Activated naive CD8-positive, alpha-beta T cell treated with anti-CD3 and anti-CD28 coated beads, Interleukin-2, amount 10 ng/mL, durations not matched to agents 7 days and 5 days (primary cell): ENCODE results near the gene PRR5. TPM values are rescaled to one million over a fixed set of nuclear protein-coding genes. Genes with fewer than 3 reads are reported as not detected.
"Not testable (repeated sequence)": the region's sequence is repeated elsewhere in the genome, so short reads cannot be mapped to it uniquely, and the experiment has no call there.

Experiments
- ATAC-seq: fragments of 150-1000 bp; cut with Tn5 transposase; one replicate; pipeline ENCODE4 v1.10.0; 2021; ENCODE audit warnings: low read depth, moderate library complexity
- POLR2A ChIA-PET: fragments of 350-600 bp; sonication (Branson Sonifier 250); formaldehyde crosslinking; loops from one replicate; lab custom pipeline; 2021; ENCODE audit warnings: antibody characterized with exemption; lab: Charles Lee
- DNase-seq: peaks from one replicate; pipeline ENCODE4 v3.0.0; 2021
- H3K27ac Mint-ChIP-seq: one replicate; pipeline ENCODE4 v1.8.0; 2022; ENCODE audit warnings: mild to moderate bottlenecking, mixed read lengths
- H3K27me3 Mint-ChIP-seq: one replicate; pipeline ENCODE4 v1.8.0; 2022; ENCODE audit warnings: mild to moderate bottlenecking, moderate library complexity, mixed read lengths
- H3K36me3 Mint-ChIP-seq: one replicate; pipeline ENCODE4 v1.8.0; 2021; ENCODE audit warnings: mild to moderate bottlenecking, mixed read lengths
- H3K4me1 Mint-ChIP-seq: one replicate; pipeline ENCODE4 v1.8.0; 2021; ENCODE audit warnings: mixed read lengths
- H3K4me3 Mint-ChIP-seq: one replicate; pipeline ENCODE4 v1.8.0; 2022; ENCODE audit warnings: mild to moderate bottlenecking, moderate library complexity, mixed read lengths
- H3K9me3 Mint-ChIP-seq: one replicate; pipeline ENCODE4 v1.8.0; 2021; ENCODE audit warnings: mixed read lengths
- total RNA-seq, 2 experiments: library from RNA; stranded (reverse); gene quantifications; one replicate each; pipeline ENCODE4 v1.2.3, GENCODE V29; 2021

PRR5 gene
- total RNA-seq, 2 experiments from 2014 or later: 51.5 to 52.3 TPM

DNA sequence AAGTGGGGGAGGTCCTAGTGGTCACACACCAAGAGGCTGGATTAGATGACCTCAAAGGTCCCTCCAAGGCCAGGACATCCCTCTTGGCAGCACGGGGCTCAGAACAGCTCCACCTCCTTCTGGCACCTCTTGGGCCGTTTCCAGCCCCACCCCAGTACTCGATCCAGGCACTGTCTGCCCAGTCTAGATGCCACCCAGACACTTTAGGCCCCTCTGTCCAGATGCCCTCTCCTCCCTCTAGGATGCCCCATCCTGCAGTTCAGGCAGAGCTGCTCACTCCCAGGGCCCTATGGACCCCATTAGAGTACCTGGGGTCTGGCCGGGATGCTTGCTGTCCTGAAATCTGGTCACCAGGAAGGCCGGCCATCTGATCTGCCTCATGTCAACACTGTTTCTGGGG lies 34.7 kb upstream of the PRR5 start:
- peak overlapping the region; percentile 61 for H3K4me3 Mint-ChIP-seq
- H3K36me3 Mint-ChIP-seq: peaks cover 4% of the 10 kb centered on the region
- POLR2A ChIA-PET: interaction anchor here (0.7 to 2.7 kb wide), 5 partner anchors 10 to 712 kb away, joined by 3 to 10 read pairs (median 4); partner anchors contain the start of gene SAMM50
- no peak for DNase-seq
- peaks cover 65% of the 10 kb centered on the region for H3K4me1 Mint-ChIP-seq
- H3K9me3 Mint-ChIP-seq: no peaks in the 10 kb centered on the region
- H3K27me3 Mint-ChIP-seq: no peaks in the 10 kb centered on the region
- H3K27ac Mint-ChIP-seq: peak overlapping the region; percentile 82
- ATAC-seq: no peak

DNA sequence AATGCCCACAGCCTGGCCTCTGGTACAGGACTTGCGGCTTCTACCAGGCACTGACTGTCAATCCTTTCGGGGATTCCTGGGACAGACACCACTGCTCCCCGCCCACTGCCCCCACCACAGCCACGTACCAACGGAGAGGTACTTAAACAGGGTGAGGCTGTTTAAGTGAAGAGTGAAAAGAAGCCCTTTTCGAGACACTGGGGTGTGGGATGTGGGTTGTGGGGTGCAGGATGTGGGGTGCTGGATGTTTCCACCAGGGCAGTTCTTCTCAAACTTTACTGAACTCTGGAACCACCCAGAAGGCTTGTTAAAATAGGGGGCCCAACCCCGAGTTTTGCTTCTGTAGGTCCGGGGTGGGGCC lies 34.2 kb upstream of the PRR5 start:
- DNase-seq (peak; percentile 88), ATAC-seq (peak; percentile 78)
- no peaks in the 10 kb centered on the region for H3K9me3 Mint-ChIP-seq
- peak overlapping the region; percentile 61 for H3K4me3 Mint-ChIP-seq
- peaks cover 67% of the 10 kb centered on the region for H3K4me1 Mint-ChIP-seq
- peaks cover 4% of the 10 kb centered on the region for H3K36me3 Mint-ChIP-seq
- POLR2A ChIA-PET: interaction anchor here (0.7 to 2.7 kb wide), 5 partner anchors 8 to 15 kb away, joined by 3 to 10 read pairs (median 4); no protein-coding TSS in a partner anchor
- H3K27me3 Mint-ChIP-seq: no peaks in the 10 kb centered on the region
- peak overlapping the region; percentile 82 for H3K27ac Mint-ChIP-seq

DNA sequence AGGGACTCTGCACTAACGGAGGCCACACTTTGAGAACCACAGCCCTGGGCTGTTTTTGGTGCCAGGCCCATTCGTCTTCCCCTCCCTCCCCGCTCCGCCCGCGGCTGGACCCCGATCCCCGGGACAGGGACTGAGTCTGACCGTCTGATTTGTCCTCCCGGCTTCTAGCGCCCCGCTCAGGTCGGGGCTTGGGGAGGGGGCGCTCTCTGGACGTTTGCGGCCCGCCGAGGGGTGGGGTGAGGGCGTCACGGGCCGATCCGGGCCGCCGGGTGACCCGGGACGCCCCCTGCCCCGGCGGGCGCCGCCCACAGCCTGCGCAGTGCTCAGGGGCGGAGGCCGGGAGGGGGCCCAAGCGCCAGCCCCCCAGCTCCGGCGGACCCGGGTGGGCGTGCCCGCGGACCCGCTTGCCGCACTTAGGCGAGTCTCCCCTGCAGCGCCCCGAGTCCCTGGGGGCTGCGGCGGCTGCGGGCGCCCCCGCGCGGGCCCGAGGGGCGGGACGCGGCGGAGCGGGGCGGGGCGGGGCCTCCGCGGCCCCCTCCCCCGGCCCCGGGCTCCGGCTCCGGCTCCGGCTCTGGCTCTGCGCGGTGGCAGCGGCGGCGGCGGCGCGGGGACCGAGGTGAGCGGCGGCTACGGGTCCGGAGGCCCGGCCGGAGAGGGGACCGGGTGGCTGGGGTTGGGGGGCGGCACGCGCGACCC lies 33.7 kb upstream of the PRR5 start:
- peak overlapping the region; percentile 61 for H3K4me3 Mint-ChIP-seq
- POLR2A ChIA-PET: interaction anchor here (0.7 to 2.7 kb wide), 6 partner anchors 9 to 18 kb away, joined by 3 to 10 read pairs (median 4); no protein-coding TSS in a partner anchor
- peaks cover 66% of the 10 kb centered on the region for H3K4me1 Mint-ChIP-seq
- no peaks in the 10 kb centered on the region for H3K9me3 Mint-ChIP-seq
- no peaks in the 10 kb centered on the region for H3K27me3 Mint-ChIP-seq
- H3K36me3 Mint-ChIP-seq: peaks cover 4% of the 10 kb centered on the region
- H3K27ac Mint-ChIP-seq: peak overlapping the region; percentile 82
- peak; percentile 82 for DNase-seq
- peak; percentile 41 for ATAC-seq

DNA sequence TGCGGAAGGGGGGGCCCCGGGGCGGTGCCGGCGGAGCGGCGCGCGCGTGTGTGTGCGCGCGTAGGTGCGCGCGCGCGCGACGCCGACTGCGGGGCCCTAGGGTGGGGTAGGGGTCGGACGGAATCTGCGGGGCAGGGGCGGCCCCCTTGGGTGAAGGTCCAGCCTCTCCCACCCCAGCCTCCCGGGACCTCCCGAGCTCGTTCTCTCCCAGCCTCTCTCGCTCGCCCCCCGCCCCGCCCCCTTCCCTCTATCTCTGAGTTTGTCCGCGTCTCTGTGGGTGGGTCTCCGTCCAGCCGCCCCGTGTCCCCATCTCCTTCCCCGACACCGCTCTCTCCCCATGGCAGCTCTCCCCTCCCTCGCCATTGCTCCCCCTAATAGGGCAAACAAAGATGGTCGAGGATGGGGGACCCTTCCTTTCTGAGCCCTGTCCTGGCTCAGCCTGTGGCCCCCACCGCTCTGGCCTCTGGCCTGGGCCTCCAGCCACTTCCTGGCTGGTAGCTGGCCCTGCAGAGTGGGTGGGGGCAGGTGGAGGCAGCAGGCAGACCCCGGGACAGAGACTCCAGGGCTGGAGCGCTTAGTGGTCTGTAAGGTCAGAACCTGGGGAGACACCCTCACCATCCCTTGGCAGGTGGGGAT lies 33.0 kb upstream of the PRR5 start:
- Mint-ChIP-seq H3K27me3 (no peaks in the 10 kb centered on the region), H3K4me3 (peak overlapping the region; percentile 88), H3K27ac (peak overlapping the region; percentile 83), H3K4me1 (peaks cover 59% of the 10 kb centered on the region), H3K9me3 (no peaks in the 10 kb centered on the region), H3K36me3 (peaks cover 4% of the 10 kb centered on the region)
- DNase-seq: no peak
- POLR2A ChIA-PET: interaction anchor here (0.7 to 2.7 kb wide), 8 partner anchors 8 to 44 kb away, joined by 3 to 10 read pairs (median 5); no protein-coding TSS in a partner anchor
- ATAC-seq: no peak

DNA sequence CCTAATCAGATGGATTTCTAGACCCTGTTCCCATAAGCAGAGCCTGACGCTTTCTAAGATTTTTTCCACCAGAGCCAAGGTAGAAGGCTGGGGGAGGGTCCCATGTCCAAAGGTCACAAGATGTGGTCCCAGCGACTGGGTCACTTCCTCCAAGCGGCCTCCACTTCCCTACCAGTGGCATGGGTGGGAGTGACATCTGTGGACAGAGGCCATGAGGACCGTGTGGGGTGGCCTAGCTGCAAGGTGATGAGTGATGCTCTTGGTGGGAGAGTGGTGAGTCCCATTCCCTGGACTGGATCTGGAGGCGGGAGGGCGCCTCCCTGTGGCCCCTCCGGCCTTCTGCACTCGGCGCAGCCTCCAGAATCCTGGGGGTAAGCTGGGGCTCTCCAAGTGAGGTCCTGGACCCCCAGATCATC lies 32.4 kb upstream of the PRR5 start:
- POLR2A ChIA-PET: interaction anchor here (0.7 to 2.7 kb wide), 7 partner anchors 8 to 44 kb away, joined by 3 to 10 read pairs (median 6); no protein-coding TSS in a partner anchor
- ATAC-seq (no peak), DNase-seq (peak; percentile 60)
- Mint-ChIP-seq H3K4me3 (peak overlapping the region; percentile 88), H3K27me3 (no peaks in the 10 kb centered on the region), H3K36me3 (peaks cover 4% of the 10 kb centered on the region), H3K4me1 (peaks cover 54% of the 10 kb centered on the region), H3K9me3 (no peaks in the 10 kb centered on the region), H3K27ac (peak overlapping the region; percentile 50)

DNA sequence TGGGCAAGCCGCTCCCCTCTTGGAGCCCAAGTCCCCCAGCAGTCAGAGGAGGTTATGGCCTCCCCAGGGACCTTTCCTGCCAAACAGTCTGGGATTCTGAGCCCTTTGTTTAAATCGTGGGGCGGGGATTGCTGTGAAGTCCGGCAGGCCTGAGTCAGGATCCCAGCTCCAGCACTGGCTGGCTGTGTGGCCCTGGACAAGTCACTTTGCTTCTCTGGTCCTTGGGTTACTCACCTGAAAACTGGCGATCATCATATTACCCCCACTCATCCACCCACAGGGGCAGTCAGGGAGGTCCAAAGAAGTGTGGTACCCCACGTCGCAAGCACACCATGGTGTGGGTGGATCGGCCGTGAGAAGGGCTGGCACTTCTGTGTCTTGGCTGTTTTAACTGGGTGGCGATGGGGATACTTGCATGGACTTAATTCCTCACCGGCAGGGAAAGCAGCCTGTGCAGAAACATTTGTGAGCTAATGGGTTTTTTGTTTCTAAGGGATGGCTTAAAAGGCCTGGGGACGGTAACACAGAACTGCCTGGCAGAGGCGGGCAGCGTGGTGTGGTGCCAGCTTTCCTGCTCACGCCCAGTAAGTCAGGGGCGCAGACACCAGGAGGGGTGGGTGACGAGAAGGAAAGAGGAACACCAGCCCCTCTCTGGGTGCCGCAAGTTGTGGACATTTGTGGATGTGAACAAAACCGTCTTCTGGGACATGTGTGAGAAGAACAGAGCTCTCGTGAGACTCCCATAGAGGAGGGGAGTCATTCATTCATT lies 31.6 kb upstream of the PRR5 start:
- ATAC-seq (no peak), DNase-seq (no peak)
- POLR2A ChIA-PET: interaction anchor here (1.4 to 1.5 kb wide), 3 partner anchors 14 to 45 kb away, joined by 6 read pairs; no protein-coding TSS in a partner anchor
- no peaks in the 10 kb centered on the region for H3K27me3 Mint-ChIP-seq
- H3K9me3 Mint-ChIP-seq: no peaks in the 10 kb centered on the region
- H3K27ac Mint-ChIP-seq: peak overlapping the region; percentile 30
- H3K4me3 Mint-ChIP-seq: peak overlapping the region; percentile 88
- H3K4me1 Mint-ChIP-seq: peaks cover 49% of the 10 kb centered on the region
- H3K36me3 Mint-ChIP-seq: peaks cover 4% of the 10 kb centered on the region

DNA sequence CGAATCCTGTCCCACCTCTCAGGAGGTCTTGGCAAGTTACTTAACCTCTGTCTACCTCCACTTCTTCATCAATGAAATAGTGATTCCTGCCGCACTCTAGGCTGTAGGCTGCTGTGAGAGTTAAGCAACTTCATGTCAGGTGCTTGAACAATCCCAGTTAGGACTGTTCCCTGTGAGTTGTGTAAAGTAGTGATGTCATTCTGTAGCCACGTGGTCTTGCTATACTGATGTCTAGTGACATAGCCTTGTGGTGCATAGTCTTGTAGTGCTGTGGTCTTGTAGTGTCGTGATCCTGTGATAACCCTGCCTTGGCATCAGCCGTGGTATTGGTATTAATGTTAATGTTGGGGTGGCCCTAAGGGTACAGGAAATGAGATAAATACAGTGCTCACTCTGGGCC lies 30.3 kb upstream of the PRR5 start:
- Mint-ChIP-seq H3K27ac (peak overlapping the region; percentile 6), H3K27me3 (no peaks in the 10 kb centered on the region), H3K4me3 (peak overlapping the region; percentile 31), H3K9me3 (no peaks in the 10 kb centered on the region), H3K36me3 (peaks cover 4% of the 10 kb centered on the region), H3K4me1 (peaks cover 44% of the 10 kb centered on the region)
- DNase-seq (no peak), ATAC-seq (peak; percentile 13)
- POLR2A ChIA-PET: no interaction called here

DNA sequence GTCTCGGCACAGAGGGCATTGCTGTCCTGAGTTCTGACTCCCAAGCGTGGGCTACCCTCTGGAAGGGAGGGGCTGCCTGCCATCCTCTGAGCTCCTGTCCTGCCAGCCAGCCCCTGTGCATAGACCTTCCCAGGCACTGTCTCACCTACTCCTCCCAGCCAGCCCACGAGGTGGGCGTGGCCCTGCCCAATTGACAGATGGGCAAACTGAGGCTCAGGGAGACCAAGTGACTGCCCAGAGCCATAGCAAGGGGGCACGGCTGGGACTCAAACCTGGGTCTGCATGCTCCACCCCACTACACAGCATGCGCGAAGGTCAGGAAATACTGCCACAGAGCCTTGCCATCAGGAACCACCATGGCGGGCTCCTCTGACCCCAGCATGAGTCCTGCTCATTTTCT lies 29.4 kb upstream of the PRR5 start:
- peaks cover 43% of the 10 kb centered on the region for H3K4me1 Mint-ChIP-seq
- DNase-seq (no peak), ATAC-seq (no peak)
- no peak overlapping the region for H3K4me3 Mint-ChIP-seq
- POLR2A ChIA-PET: no interaction called here
- H3K27me3 Mint-ChIP-seq: no peaks in the 10 kb centered on the region
- no peak overlapping the region for H3K27ac Mint-ChIP-seq
- H3K9me3 Mint-ChIP-seq: no peaks in the 10 kb centered on the region
- H3K36me3 Mint-ChIP-seq: peaks cover 4% of the 10 kb centered on the region

DNA sequence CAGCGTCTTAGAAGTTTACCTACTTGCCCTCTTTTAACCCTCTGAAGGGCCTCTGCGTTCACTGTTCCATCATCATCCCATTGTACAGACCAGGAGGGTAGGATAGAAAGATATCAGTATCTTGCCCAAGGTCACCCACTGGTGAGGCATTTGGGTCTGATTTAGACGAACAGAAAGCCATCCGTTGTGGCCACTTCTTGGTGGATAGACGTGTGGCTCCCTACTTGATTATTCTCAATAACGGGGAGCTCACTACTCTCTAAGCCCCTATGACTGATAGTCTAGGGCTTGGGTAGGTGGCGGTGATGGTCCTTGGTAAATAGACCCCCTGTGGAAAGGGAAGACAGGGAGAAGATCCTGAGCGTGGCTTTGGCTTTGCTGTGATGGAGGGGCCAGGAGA lies 28.6 kb upstream of the PRR5 start:
- DNase-seq (no peak), ATAC-seq (no peak)
- no peak overlapping the region for H3K27ac Mint-ChIP-seq
- H3K36me3 Mint-ChIP-seq: peaks cover 4% of the 10 kb centered on the region
- peaks cover 41% of the 10 kb centered on the region for H3K4me1 Mint-ChIP-seq
- H3K27me3 Mint-ChIP-seq: no peaks in the 10 kb centered on the region
- POLR2A ChIA-PET: no interaction called here
- no peak overlapping the region for H3K4me3 Mint-ChIP-seq
- no peaks in the 10 kb centered on the region for H3K9me3 Mint-ChIP-seq

DNA sequence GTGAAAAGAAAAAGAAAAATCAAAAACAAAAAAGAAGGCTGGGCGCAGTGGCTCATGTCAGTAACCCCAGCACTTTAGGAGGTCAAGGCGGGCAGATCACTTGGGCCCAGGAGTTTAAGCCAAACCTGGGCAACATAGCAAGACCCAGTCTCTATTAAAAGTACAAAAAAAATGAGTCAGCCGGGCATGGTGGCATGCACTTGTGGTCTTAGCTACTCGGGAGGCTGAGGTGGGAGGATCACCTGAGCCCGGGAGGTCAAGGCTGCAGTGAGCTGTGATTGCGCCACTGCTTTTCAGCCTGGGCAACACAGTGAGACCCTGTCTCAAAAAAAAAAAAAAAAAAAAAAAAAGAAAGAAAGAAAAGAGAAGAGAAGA lies 26.0 kb upstream of the PRR5 start:
- not testable (repeated sequence) for H3K27me3 Mint-ChIP-seq, ATAC-seq, DNase-seq, H3K9me3 Mint-ChIP-seq, H3K27ac Mint-ChIP-seq, H3K4me3 Mint-ChIP-seq, H3K36me3 Mint-ChIP-seq
- peaks cover 42% of the 10 kb centered on the region for H3K4me1 Mint-ChIP-seq
- POLR2A ChIA-PET: interaction anchor here (1.9 kb wide), 1 partner anchor 12 kb away, joined by 7 read pairs; no protein-coding TSS in a partner anchor

DNA sequence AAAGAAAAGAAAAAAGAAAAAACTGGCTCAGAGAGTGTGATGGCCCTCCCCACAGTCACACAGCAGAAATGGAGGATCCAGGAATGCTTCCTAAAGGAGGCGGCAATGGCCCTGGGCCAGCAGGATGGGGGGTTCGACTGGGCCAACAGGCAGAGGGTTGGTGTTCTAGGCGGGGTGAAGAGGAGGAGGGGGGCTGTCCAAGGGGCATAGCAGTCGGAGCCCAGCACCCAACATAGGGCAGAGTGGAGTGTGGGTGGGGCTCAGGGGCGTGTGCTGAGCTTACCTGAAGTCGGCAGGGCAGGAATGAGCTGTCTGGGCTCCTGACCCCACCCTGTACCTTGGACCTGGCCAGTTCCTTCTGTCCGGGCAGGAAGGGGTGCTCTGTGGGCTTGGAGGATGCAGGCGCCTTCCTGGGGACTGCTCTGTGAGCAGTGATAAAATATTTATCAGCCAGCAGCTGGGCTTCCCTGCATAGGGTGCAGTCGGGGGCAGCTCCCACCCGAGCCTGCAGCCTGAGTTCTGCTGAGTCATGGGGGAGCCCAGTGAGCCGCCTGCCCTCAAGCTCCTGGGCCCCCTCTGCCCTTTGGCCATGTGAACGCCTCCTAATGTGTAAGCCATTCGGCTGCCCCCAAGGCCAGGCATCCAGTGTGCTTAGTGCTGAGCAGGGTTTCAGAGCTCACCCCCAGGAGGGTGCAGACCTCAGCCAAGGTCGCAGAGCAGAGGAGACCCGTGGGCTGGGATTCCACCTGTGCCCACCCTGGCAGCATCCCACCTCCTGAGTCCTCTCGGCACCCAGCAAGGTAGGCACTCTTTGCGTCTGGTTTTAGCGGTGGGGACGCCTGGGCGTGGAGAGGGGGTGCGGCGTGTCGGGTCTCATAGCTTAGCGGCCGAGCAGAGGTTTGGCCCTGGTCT lies 25.3 kb upstream of the PRR5 start:
- Mint-ChIP-seq H3K36me3 (peaks cover 6% of the 10 kb centered on the region), H3K9me3 (no peaks in the 10 kb centered on the region), H3K4me1 (peaks cover 42% of the 10 kb centered on the region), H3K4me3 (peak overlapping the region; percentile 75), H3K27me3 (no peaks in the 10 kb centered on the region), H3K27ac (peak overlapping the region; percentile 62)
- peak; percentile 23 for ATAC-seq
- peak; percentile 49 for DNase-seq
- POLR2A ChIA-PET: interaction anchor here (0.9 to 1.9 kb wide), 3 partner anchors 9 to 13 kb away, joined by 3 to 10 read pairs (median 7); no protein-coding TSS in a partner anchor

DNA sequence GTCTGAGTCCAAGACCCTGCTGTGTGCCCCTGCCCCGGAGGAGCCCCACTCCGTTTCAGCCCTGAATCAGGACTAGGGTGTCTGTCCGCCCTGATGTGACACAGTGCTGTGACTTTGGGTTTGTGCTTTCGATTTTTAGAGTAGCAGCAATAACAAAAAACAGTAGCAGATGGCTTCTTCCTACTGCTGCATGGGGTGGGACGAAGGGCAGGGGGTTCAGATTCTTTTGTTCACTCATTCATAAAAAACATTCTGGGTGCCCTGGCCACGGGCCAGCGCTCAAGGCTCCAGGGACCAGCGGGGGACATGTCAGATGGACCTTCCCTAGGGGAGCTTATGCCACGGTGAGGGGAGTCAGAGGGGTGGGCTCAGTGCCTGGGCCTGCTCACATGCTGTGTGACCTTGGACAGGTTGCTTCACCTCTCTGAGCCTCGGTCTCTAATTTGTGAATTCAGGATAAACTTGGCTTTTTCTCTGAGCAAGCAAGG lies 24.6 kb upstream of the PRR5 start:
- peaks cover 41% of the 10 kb centered on the region for H3K4me1 Mint-ChIP-seq
- ATAC-seq: peak; percentile 51
- peak overlapping the region; percentile 75 for H3K4me3 Mint-ChIP-seq

More for the DNA sequence above, 24.6 kb upstream of the PRR5 start:
- peak overlapping the region; percentile 62 for H3K27ac Mint-ChIP-seq
- POLR2A ChIA-PET: interaction anchor here (0.6 to 1.9 kb wide), 4 partner anchors 9 to 20 kb away, joined by 3 to 10 read pairs (median 5); no protein-coding TSS in a partner anchor
- DNase-seq: no peak
- peaks cover 3% of the 10 kb centered on the region for H3K36me3 Mint-ChIP-seq
- H3K27me3 Mint-ChIP-seq: no peaks in the 10 kb centered on the region
- no peaks in the 10 kb centered on the region for H3K9me3 Mint-ChIP-seq
